ENCODE results near the gene ELP2.

Gene ELP2

DNA sequence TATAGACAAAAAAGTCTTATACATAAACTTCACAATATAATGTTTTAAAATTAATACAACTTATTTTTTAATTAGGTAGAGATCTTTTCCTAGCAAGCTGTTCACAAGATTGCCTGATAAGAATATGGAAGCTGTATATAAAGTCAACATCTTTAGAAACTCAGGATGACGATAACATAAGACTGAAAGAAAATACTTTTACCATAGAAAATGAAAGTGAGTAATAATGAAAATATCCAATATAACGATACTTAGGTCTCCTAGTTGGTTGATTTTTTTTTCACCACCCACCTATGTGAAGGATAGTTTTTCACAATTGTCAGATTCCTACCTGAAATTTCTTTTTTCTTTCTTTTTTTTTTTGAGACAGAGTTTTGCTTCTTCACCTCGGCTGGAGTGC is 13.1 kb downstream of the ELP2 start (continued):
- TF ChIP-seq, protein P1, sequence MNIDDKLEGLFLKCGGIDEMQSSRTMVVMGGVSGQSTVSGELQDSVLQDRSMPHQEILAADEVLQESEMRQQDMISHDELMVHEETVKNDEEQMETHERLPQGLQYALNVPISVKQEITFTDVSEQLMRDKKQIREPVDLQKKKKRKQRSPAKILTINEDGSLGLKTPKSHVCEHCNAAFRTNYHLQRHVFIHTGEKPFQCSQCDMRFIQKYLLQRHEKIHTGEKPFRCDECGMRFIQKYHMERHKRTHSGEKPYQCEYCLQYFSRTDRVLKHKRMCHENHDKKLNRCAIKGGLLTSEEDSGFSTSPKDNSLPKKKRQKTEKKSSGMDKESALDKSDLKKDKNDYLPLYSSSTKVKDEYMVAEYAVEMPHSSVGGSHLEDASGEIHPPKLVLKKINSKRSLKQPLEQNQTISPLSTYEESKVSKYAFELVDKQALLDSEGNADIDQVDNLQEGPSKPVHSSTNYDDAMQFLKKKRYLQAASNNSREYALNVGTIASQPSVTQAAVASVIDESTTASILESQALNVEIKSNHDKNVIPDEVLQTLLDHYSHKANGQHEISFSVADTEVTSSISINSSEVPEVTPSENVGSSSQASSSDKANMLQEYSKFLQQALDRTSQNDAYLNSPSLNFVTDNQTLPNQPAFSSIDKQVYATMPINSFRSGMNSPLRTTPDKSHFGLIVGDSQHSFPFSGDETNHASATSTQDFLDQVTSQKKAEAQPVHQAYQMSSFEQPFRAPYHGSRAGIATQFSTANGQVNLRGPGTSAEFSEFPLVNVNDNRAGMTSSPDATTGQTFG (tag by site-specific recombination; IDR thresholded peaks at IDR 0.05; ENCODE audit: borderline replicate concordance), result no peak
- no peak for TF ChIP-seq ZNF146 (tag by site-specific recombination; IDR thresholded peaks at IDR 0.05)
- TF ChIP-seq, protein P2, sequence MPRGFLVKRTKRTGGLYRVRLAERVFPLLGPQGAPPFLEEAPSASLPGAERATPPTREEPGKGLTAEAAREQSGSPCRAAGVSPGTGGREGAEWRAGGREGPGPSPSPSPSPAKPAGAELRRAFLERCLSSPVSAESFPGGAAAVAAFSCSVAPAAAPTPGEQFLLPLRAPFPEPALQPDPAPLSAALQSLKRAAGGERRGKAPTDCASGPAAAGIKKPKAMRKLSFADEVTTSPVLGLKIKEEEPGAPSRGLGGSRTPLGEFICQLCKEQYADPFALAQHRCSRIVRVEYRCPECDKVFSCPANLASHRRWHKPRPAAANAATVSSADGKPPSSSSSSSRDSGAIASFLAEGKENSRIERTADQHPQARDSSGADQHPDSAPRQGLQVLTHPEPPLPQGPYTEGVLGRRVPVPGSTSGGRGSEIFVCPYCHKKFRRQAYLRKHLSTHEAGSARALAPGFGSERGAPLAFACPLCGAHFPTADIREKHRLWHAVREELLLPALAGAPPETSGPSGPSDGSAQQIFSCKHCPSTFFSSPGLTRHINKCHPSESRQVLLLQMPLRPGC (tag by site-specific recombination; IDR thresholded peaks at IDR 0.05), result no peak

DNA sequence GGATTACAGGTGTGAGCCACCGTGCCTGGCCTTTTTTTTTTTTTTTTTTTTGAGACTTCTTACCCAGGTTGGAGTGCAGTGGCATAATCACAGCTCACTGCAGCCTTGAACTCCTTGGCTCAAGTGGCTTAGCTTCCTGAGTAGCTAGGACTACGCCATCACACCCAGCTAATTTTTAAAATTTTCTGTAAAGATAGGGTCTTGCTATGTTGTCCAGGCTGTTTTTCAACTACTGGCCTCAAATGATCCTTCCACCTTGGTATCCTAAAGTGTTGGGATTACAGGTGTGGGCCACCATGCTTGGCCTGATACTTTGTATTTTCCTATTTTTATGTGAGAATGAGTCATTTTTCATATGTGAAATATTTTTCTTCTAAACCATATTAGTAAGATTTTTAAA is 13.7 kb downstream of the ELP2 start:
- Histone ChIP-seq H3K9me3 (ENCODE audit: control insufficient read depth, insufficient read depth, low read depth, low read length) (no peaks in the 10 kb centered on the region), H3K36me3 (ENCODE audit: control insufficient read depth in 2 of 2, insufficient read depth in 1 of 2, low read length in 2 of 2) (peaks cover 38 to 94% of the 10 kb centered on the region in 2 experiments), H3K4me1 (ENCODE audit: control insufficient read depth, insufficient read depth, low read length) (no peaks in the 10 kb centered on the region), H3K4me3 (ENCODE audit: low read depth, low read length) (no peak overlapping the region), H3K27ac (ENCODE audit: extremely low read depth, low read depth, low read length) (no peak overlapping the region)
- CTCF ChIA-PET, result interaction anchor here (0.6 to 0.9 kb wide), 2 partner anchors 54 to 141 kb away, joined by 3 read pairs; no protein-coding TSS in a partner anchor
- TF ChIP-seq ZFP41 (tag by site-specific recombination; IDR thresholded peaks at IDR 0.05; ENCODE audit: borderline replicate concordance) (no peak), ZNF2 (tag by site-specific recombination; IDR thresholded peaks at IDR 0.05) (no peak), ZNF157 (tag by site-specific recombination; IDR thresholded peaks at IDR 0.05) (no peak), WT1 (tag by site-specific recombination; IDR thresholded peaks at IDR 0.05) (no peak), ZNF155 (tag by site-specific recombination; IDR thresholded peaks at IDR 0.05) (no peak), REPIN1 (tag by site-specific recombination; IDR thresholded peaks at IDR 0.05; ENCODE audit: low read depth) (no peak), ZNF596 (tag by site-specific recombination; IDR thresholded peaks at IDR 0.05) (no peak), ZNF404 (tag by site-specific recombination; IDR thresholded peaks at IDR 0.05) (no peak), ZNF610 (tag by site-specific recombination; IDR thresholded peaks at IDR 0.05; ENCODE audit: borderline replicate concordance) (no peak), ZFP3 (tag by site-specific recombination; IDR thresholded peaks at IDR 0.05; ENCODE audit: low read depth) (no peak)
- TF ChIP-seq, protein P3, sequence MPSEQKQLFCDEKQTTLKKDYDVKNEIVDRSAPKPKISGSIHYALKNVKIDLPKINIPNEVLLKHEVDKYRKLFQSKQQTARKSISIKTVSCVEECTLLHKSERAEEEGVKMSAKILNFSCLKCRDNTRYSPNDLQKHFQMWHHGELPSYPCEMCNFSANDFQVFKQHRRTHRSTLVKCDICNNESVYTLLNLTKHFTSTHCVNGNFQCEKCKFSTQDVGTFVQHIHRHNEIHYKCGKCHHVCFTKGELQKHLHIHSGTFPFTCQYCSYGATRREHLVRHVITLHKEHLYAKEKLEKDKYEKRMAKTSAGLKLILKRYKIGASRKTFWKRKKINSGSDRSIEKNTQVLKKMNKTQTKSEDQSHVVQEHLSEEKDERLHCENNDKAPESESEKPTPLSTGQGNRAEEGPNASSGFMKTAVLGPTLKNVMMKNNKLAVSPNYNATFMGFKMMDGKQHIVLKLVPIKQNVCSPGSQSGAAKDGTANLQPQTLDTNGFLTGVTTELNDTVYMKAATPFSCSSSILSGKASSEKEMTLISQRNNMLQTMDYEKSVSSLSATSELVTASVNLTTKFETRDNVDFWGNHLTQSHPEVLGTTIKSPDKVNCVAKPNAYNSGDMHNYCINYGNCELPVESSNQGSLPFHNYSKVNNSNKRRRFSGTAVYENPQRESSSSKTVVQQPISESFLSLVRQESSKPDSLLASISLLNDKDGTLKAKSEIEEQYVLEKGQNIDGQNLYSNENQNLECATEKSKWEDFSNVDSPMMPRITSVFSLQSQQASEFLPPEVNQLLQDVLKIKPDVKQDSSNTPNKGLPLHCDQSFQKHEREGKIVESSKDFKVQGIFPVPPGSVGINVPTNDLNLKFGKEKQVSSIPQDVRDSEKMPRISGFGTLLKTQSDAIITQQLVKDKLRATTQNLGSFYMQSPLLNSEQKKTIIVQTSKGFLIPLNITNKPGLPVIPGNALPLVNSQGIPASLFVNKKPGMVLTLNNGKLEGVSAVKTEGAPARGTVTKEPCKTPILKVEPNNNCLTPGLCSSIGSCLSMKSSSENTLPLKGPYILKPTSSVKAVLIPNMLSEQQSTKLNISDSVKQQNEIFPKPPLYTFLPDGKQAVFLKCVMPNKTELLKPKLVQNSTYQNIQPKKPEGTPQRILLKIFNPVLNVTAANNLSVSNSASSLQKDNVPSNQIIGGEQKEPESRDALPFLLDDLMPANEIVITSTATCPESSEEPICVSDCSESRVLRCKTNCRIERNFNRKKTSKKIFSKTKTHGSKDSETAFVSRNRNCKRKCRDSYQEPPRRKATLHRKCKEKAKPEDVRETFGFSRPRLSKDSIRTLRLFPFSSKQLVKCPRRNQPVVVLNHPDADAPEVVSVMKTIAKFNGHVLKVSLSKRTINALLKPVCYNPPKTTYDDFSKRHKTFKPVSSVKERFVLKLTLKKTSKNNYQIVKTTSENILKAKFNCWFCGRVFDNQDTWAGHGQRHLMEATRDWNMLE (tag by site-specific recombination; conservative IDR thresholded peaks at IDR 0.05; ENCODE audit: low read depth), result no peak
- TF ChIP-seq, protein P4, sequence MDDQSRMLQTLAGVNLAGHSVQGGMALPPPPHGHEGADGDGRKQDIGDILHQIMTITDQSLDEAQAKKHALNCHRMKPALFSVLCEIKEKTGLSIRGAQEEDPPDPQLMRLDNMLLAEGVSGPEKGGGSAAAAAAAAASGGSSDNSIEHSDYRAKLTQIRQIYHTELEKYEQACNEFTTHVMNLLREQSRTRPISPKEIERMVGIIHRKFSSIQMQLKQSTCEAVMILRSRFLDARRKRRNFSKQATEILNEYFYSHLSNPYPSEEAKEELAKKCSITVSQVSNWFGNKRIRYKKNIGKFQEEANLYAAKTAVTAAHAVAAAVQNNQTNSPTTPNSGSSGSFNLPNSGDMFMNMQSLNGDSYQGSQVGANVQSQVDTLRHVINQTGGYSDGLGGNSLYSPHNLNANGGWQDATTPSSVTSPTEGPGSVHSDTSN (CRISPR knock-in tag; IDR thresholded peaks at IDR 0.05), result no peak
- POLR2A ChIA-PET, result no interaction called here
